GM21526 (cell line): ENCODE results near the gene DDX46.
"Not testable (repeated sequence)": the region's sequence is repeated elsewhere in the genome, so short reads cannot be mapped to it uniquely, and the experiment has no call there.

Experiments used
- ATAC-seq: cut with Tn5 transposase; IDR thresholded peaks from one replicate; pipeline ENCODE4 v1.9.1; 2021; ENCODE audit warnings: moderate library complexity; ENCODE audit not compliant: unreplicated experiment, low FRiP score

The DDX46 gene, protein sequence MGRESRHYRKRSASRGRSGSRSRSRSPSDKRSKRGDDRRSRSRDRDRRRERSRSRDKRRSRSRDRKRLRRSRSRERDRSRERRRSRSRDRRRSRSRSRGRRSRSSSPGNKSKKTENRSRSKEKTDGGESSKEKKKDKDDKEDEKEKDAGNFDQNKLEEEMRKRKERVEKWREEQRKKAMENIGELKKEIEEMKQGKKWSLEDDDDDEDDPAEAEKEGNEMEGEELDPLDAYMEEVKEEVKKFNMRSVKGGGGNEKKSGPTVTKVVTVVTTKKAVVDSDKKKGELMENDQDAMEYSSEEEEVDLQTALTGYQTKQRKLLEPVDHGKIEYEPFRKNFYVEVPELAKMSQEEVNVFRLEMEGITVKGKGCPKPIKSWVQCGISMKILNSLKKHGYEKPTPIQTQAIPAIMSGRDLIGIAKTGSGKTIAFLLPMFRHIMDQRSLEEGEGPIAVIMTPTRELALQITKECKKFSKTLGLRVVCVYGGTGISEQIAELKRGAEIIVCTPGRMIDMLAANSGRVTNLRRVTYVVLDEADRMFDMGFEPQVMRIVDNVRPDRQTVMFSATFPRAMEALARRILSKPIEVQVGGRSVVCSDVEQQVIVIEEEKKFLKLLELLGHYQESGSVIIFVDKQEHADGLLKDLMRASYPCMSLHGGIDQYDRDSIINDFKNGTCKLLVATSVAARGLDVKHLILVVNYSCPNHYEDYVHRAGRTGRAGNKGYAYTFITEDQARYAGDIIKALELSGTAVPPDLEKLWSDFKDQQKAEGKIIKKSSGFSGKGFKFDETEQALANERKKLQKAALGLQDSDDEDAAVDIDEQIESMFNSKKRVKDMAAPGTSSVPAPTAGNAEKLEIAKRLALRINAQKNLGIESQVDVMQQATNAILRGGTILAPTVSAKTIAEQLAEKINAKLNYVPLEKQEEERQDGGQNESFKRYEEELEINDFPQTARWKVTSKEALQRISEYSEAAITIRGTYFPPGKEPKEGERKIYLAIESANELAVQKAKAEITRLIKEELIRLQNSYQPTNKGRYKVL

DNA sequence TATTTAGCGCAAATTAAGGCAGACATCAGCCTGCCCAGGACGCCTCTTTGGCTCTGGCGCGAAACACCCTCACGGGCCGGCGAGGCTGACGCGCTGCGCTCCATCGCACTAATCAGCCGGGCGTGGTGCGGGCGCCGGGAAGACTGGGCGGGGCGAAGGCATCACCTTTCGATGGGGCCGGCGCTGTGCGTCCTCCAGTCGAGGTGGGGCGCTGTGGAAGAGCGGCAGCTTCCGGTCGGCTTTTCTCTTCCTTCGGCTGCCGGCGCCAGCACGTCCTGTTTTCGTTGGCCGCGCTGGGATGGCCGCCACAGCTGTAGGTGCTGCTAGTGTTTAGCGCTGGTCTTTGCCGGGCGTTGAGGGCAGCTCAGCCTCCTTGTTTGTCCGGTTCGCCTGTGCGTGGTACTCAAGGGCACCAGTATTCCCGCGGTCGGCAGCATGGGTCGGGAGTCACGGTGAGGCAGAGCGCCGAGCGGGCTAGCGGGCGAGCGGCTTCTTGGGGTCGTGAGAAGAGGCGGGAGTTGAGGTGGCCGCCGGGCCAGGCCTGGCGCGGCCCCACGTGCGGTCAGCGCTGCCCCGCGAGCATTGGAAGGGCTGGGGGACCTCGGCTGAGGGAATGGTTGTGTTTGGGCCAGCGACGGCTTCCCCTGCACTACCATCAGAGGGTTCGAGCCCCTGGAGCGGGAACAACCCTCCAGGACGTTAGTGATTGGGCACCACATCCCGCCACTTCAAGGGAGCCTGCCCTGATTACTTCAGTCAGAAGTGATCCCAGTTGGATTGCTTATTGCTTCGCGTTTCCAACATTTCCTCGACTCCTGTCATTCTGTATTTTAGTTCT lies at the start of gene DDX46:
TSS of gene DDX46 (plus strand) at position 276 of the 838 bp plus-strand sequence. CDS start at position 436, 160 bp downstream.
- peak; percentile 94 for ATAC-seq

- ATAC-seq, result no peak
These were observed 44.5 kb upstream of the DDX46 start for GRCh38 chr5:134714120-134714519.

DNA sequence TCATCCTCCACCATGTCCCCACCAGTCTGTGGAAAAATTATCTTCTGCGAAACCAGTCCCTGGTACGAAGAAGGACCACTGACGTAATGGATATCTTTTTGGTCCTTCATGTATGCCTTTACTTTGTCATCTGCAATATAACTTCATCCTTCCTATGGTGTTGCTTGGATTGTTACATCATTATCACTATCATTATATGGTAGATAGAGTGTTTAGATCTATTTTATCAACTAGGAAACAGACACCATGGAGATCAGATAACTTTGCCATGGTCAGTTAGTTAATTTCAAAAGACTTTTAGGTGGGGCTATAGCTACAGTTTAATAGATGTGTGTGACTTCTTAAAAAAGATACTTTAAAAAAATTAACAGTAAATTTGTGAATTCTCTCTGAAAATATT lies 44.0 kb upstream of the DDX46 start:
- no peak for ATAC-seq

GRCh38 chr5:134715466-134715865 lies 43.1 kb upstream of the DDX46 start:
- not testable (repeated sequence) for ATAC-seq

GRCh38 chr5:134724872-134725271 lies 33.7 kb upstream of the DDX46 start:
- no peak for ATAC-seq

DNA sequence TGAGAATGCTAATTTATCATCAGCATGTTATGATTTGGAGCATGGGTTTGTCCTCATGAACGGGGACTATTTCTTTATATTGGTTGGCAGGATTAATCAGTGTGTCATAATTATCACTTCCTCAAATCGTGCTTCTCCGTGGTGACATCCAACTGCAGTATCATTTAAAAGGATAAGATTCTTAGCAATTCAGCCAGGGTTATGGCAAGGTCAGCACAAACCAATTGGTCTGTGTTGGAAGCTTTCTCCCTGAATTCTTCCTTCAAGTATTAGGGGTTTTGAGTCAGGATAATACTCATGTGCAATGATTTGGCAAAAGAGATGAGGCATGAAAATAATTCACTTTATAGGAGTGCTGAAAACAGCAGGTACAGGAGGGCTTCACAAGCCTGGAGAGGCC lies 25.8 kb upstream of the DDX46 start:
- no peak for ATAC-seq

- ATAC-seq, result no peak
These were observed 23.3 kb upstream of the DDX46 start for GRCh38 chr5:134735243-134735642.

DNA sequence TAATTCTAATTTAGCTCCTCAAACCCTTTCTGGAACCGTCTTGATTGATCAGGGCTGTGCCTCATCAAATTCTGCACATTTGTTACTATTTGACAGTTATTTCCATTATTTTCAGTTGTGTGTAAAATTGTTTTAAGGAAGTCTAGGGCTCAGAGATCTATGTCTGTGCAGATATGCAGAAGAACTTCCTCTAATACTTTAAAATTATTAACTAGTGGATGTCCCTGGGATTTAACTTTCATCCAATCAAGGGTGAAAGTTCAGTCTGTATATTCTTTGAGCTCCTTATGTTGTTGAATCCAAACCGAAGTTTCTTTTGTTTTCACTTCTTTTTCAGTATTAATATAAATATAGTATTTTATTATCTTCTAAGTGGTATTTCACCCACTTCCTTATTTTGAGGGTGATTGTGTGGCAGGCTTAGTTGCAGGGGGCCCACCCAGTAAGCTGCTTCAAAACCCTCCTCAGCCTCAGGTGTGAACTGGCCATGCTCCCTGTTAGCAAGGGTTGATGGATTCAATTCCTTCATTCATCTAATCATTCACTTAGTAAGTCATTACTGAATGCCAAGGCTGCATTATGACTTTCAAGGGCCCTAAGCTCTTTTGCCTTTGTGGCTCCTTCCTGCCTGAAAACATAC lies 22.3 kb upstream of the DDX46 start:
- no peak for ATAC-seq

- ATAC-seq, result peak; percentile 92
These were observed 20.2 kb upstream of the DDX46 start, which contains the start of gene CAMLG for GRCh38 chr5:134738133-134738962. TSS of gene CAMLG (plus strand) at chr5:134738548. CDS start at chr5:134738621, 73 bp downstream.

- ATAC-seq, result no peak
These were observed 19.5 kb upstream of the DDX46 start for GRCh38 chr5:134738963-134739661.

DNA sequence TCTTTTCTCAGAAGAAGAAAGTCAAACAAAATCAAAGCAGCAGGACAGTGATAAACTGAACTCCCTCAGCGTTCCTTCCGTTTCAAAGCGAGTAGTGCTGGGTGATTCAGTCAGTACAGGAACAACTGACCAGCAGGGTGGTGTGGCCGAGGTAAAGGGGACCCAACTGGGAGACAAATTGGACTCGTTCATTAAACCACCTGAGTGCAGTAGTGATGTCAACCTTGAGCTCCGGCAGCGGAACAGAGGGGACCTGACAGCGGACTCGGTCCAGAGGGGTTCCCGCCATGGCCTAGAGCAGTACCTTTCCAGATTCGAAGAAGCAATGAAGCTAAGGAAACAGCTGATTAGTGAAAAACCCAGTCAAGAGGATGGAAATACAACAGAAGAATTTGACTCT lies 17.5 kb upstream of the DDX46 start:
- no peak for ATAC-seq

- ATAC-seq, result no peak
These were observed 16.4 kb upstream of the DDX46 start for GRCh38 chr5:134742134-134742533.

DNA sequence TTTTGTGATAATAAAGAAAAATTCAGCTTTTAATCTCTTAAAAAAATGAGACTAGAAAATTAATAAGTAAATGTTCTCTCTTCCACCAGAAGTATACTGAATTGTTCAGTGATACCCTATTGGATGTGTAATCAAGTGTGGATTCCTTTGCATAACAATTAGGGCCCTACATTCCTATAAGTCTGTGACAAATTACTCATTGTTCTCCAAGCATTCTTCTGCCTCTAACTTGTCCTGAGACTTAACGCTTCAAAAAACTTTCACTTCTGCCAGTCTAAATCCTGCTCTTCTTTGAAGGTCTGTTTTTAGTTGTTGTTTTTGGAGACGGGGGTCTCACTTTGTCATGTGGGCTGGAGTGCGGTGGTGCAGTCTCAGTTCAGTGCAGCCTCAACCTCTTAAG lies 9.2 kb upstream of the DDX46 start:
- ATAC-seq, result no peak

DNA sequence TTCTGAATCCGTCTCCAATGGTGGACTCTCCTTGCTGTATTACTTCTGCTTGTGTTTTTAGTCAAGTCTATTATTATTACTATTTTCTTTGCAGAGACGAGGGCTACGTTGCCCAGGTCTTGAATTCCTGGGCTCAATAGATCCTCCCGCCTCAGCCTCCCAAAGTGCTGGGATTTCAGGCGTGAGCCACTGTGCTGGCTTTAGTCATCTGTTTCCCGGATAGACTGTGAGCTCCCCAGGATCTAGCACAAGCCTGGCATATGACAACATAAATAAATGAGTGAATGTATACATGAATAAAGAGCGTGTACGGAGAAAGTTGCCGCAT lies 439 bp upstream of the DDX46 start:
- no peak for ATAC-seq

DNA sequence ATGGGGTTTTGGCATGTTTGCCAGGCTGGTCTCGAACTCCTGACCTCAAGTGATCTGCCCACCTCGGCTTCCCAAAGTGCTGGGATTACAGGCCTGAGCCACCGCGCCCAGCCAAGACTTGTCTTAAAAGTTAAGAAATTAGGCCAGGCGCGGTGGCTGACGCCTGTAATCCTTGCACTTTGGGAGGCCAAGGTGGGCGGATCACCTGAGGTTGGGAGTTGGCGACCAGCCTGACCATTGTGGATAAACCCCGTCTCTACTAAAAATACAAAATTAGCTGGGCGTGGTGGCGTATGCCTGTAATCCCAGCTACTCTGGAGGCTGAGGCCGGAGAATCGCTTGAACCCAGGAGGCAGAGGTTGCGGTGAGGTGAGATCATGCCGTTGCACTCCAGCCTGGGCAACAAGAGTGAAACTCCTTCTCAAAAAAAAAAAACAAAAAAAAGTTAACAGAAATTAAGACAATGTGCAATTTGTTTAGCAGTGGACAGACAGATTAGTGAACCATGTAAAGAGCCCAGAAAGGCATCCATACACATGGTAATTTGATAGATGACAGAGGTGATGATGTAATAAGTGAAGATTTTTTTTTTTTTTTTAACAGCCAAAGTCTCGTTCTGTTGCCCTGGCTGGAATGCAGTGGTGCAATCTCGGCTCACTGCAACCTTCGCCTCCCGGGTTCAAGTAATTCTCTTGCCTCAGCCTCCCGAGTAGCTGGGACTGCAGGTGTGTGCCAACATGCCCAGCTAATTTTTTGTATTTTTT lies 9.1 kb downstream of the DDX46 start:
- ATAC-seq, result not testable (repeated sequence)

DNA sequence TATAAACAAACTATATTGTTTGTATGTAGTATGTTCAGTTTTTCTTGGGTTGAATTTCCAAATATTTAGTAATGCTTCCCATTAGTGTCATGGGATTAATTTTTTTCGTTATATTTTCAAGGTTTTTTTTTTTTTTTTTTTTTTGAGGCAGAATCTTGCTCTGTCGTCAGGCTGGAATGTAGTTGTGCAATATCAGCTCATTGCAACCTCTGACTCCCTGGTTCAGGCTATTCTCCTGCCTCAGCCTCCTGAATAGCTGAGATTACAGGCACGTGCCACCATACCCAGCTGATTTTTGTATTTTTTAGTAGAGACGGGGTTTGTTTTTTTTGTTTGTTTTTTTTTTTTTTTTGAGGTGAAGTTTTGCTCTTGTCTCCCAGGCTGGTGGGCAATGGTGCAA lies 10.6 kb downstream of the DDX46 start:
- no peak for ATAC-seq

GRCh38 chr5:134772461-134773125 lies 14.0 kb downstream of the DDX46 start:
- ATAC-seq, result no peak
